IMR-90 (cell line): ENCODE measurements around the gene XRCC4. TPM values are rescaled to one million over a fixed set of nuclear protein-coding genes. Genes with fewer than 3 reads are reported as not detected.

Source experiments
- ATAC-seq: fragments of 200-7000 bp; cut with Tn5 transposase; 2 replicates; pipeline ENCODE4 v1.9.1; 2020; ENCODE audit warnings: low read depth, mild to moderate bottlenecking, moderate library complexity
- BruUV-seq: library from RNA; stranded (reverse); fragments of 400-500 nt; replicated peaks from 2 replicates; lab custom pipeline; 2021; lab: Mats Ljungman, UMichigan
- CTCF ChIA-PET: fragments of 300-600 bp; formaldehyde crosslinking; extraction: SDS; loops from one replicate; lab custom pipeline; 2021; ENCODE audit warnings: antibody characterized with exemption; lab: Yijun Ruan, JAX
- POLR2A ChIA-PET: fragments of 300-600 bp; sonication (Branson Sonifier 250); formaldehyde crosslinking; loops from one replicate; lab custom pipeline; 2022; ENCODE audit warnings: antibody characterized with exemption; ENCODE audit not compliant: unreplicated experiment; lab: Charles Lee
- DNase-seq: peaks from one replicate; pipeline ENCODE4 v3.0.0; 2013
- H2AFZ ChIP-seq: replicated peaks from 2 replicates; pipeline ENCODE3; 2013; ENCODE audit warnings: low read length, mild to moderate bottlenecking; ENCODE audit not compliant: poor library complexity
- H2AK5ac ChIP-seq: 2 replicates; pipeline ENCODE4 v1.6.1; 2013; ENCODE audit warnings: low read depth, low read length, inconsistent platforms
- H2AK9ac ChIP-seq: replicated peaks from 2 replicates; pipeline ENCODE3; 2013; ENCODE audit warnings: mild to moderate bottlenecking, low read depth, low read length, moderate library complexity; ENCODE audit not compliant: poor library complexity
- H2BK120ac ChIP-seq: 2 replicates; pipeline ENCODE4 v1.6.1; 2013; ENCODE audit warnings: low read depth, low read length, inconsistent platforms
- H2BK15ac ChIP-seq: 3 replicates; pipeline ENCODE4 v1.6.1; 2013; ENCODE audit warnings: low read depth, low read length, inconsistent platforms
- H2BK20ac ChIP-seq: 2 replicates; pipeline ENCODE4 v1.6.1; 2013; ENCODE audit warnings: low read depth, mild to moderate bottlenecking, inconsistent platforms, low read length, moderate library complexity
- H2BK5ac ChIP-seq: 2 replicates; pipeline ENCODE4 v1.6.1; 2013; ENCODE audit warnings: mild to moderate bottlenecking, low read depth, low read length, inconsistent platforms; ENCODE audit not compliant: poor library complexity, severe bottlenecking
- H3K14ac ChIP-seq: replicated peaks from 2 replicates; pipeline ENCODE4 v1.6.1; 2013; ENCODE audit warnings: low read depth, low read length, inconsistent platforms
- H3K18ac ChIP-seq: 2 replicates; pipeline ENCODE4 v1.6.1; 2013; ENCODE audit warnings: low read depth, low read length, control low read depth
- H3K23ac ChIP-seq: 2 replicates; pipeline ENCODE4 v1.6.1; 2013; ENCODE audit warnings: low read depth, low read length, inconsistent platforms
- H3K27ac ChIP-seq: 2 replicates; pipeline ENCODE4 v1.5.1; 2013; ENCODE audit warnings: mild to moderate bottlenecking, control low read depth, low read length; ENCODE audit not compliant: insufficient read depth
- H3K27me3 ChIP-seq: 2 replicates; pipeline ENCODE4 v1.6.1; 2013; ENCODE audit warnings: low read length; ENCODE audit not compliant: control insufficient read depth, insufficient read depth
- H3K36me3 ChIP-seq: 2 replicates; pipeline ENCODE4 v1.6.1; 2013; ENCODE audit warnings: low read length, mixed read lengths; ENCODE audit not compliant: control insufficient read depth, insufficient read depth
- H3K4ac ChIP-seq: 2 replicates; pipeline ENCODE4 v1.6.1; 2013; ENCODE audit warnings: low read depth, low read length, inconsistent platforms
- H3K4me1 ChIP-seq: 2 replicates; pipeline ENCODE4 v1.6.1; 2013; ENCODE audit warnings: low read length, mixed read lengths; ENCODE audit not compliant: control insufficient read depth, insufficient read depth
- H3K4me2 ChIP-seq: 2 replicates; pipeline ENCODE4 v1.6.1; 2013; ENCODE audit warnings: low read depth, mild to moderate bottlenecking, control low read depth, low read length, moderate library complexity
- H3K4me3 ChIP-seq: 2 replicates; pipeline ENCODE4 v1.5.1; 2013; ENCODE audit warnings: low read depth, mild to moderate bottlenecking, control low read depth, low read length, moderate library complexity; ENCODE audit not compliant: insufficient read depth
- H3K56ac ChIP-seq: 2 replicates; pipeline ENCODE4 v1.6.1; 2013; ENCODE audit warnings: low read length, inconsistent platforms; ENCODE audit not compliant: insufficient read depth; ENCODE audit errors: extremely low read depth
- H3K79me1 ChIP-seq, 2 experiments: 2 replicates each; pipeline ENCODE4 v1.6.1; 2013; ENCODE audit warnings: low read length in 2 of 2, inconsistent platforms in 1 of 2, low read depth in 1 of 2
- H3K9ac ChIP-seq: 2 replicates; pipeline ENCODE4 v1.6.1; 2013; ENCODE audit warnings: low read depth, low read length, control low read depth
- H3K9me1 ChIP-seq: 2 replicates; pipeline ENCODE4 v1.6.1; 2013; ENCODE audit warnings: low read length, inconsistent platforms; ENCODE audit not compliant: insufficient read depth
- H3K9me3 ChIP-seq: 2 replicates; pipeline ENCODE4 v1.6.1; 2013; ENCODE audit warnings: low read length; ENCODE audit not compliant: control insufficient read depth, insufficient read depth
- H4K20me1 ChIP-seq: 2 replicates; pipeline ENCODE4 v1.6.1; 2013; ENCODE audit warnings: low read length, inconsistent platforms; ENCODE audit not compliant: insufficient read depth
- H4K5ac ChIP-seq: 2 replicates; pipeline ENCODE4 v1.6.1; 2013; ENCODE audit warnings: mild to moderate bottlenecking, low read depth, low read length, control low read depth
- H4K8ac ChIP-seq, 2 experiments: 2 replicates each; pipeline ENCODE4 v1.6.1; 2013; ENCODE audit warnings: low read depth in 2 of 2, low read length in 2 of 2, control low read depth in 1 of 2, inconsistent platforms in 1 of 2
- H4K91ac ChIP-seq: 2 replicates; pipeline ENCODE4 v1.6.1; 2013; ENCODE audit warnings: low read depth, low read length, inconsistent platforms; ENCODE audit not compliant: insufficient read depth
- BHLHE40 ChIP-seq: fragments of 150-350 bp; IDR thresholded peaks from 2 replicates; pipeline ENCODE4 v1.6.1; 2016; ENCODE audit warnings: mild to moderate bottlenecking, low read depth, low read length
- CEBPB ChIP-seq: IDR thresholded peaks from 2 replicates; pipeline ENCODE4 v1.6.1; 2012; ENCODE audit warnings: low read depth, low read length, improper control_type of control experiment
- CHD1 ChIP-seq: IDR thresholded peaks from 2 replicates; pipeline ENCODE4 v1.6.1; 2012; ENCODE audit warnings: low read depth, low read length, improper control_type of control experiment
- FOS ChIP-seq: fragments of 150-350 bp; IDR thresholded peaks from 2 replicates; pipeline ENCODE4 v1.6.1; 2016; ENCODE audit warnings: low read depth, low read length
- MAFK ChIP-seq: IDR thresholded peaks from 2 replicates; pipeline ENCODE4 v1.6.1; 2012; ENCODE audit warnings: low read depth, low read length, improper control_type of control experiment
- MXI1 ChIP-seq: IDR thresholded peaks from 2 replicates; pipeline ENCODE4 v1.6.1; 2012; ENCODE audit warnings: low read depth, mild to moderate bottlenecking, low read length, moderate library complexity, borderline replicate concordance
- NFE2L2 ChIP-seq: fragments of 150-350 bp; IDR thresholded peaks from 2 replicates; pipeline ENCODE4 v1.6.1; 2016; ENCODE audit warnings: low read depth, mild to moderate bottlenecking, low read length
- POLR2A ChIP-seq: IDR thresholded peaks from 2 replicates; pipeline ENCODE4 v1.6.1; 2012; ENCODE audit warnings: mild to moderate bottlenecking, low read depth, low read length
- RAD21 ChIP-seq: IDR thresholded peaks from 2 replicates; pipeline ENCODE4 v1.6.1; 2012; ENCODE audit warnings: low read length, improper control_type of control experiment
- RCOR1 ChIP-seq: IDR thresholded peaks from 2 replicates; pipeline ENCODE4 v1.6.1; 2012; ENCODE audit warnings: mild to moderate bottlenecking, low read length, improper control_type of control experiment; ENCODE audit not compliant: insufficient replicate concordance
- RFX5 ChIP-seq: IDR thresholded peaks from 2 replicates; pipeline ENCODE4 v1.8.0; 2012; ENCODE audit warnings: low read depth, mild to moderate bottlenecking, low read length, moderate library complexity
- SMC3 ChIP-seq: fragments of 150-350 bp; IDR thresholded peaks from 2 replicates; pipeline ENCODE4 v1.6.1; 2016; ENCODE audit warnings: low read depth, mild to moderate bottlenecking, antibody characterized with exemption, low read length, moderate library complexity
- WGBS, 2 experiments: methylation state at CpG; one replicate each; pipeline versions ENCODE4 v1.1.5 to v1.1.7; 2013; ENCODE audit warnings: missing lambda C conversion rate in 2 of 2; ENCODE audit not compliant: insufficient read length in 1 of 2; ENCODE audit errors: extremely low coverage in 2 of 2; 5-methylcytosine and 5-hydroxymethylcytosine counted together
- dilution Hi-C: fragments of 300-500 bp; cut with HindIII; formaldehyde crosslinking; loops from one replicate; pipeline ENCODE4 v1.14.3; 2018; ENCODE audit warnings: low sequenced_read_pairs; ENCODE audit not compliant: unreplicated experiment
- in situ Hi-C: fragments of 300-500 bp; cut with MboI; formaldehyde crosslinking; loops from 3 replicates; pipeline ENCODE4 v1.14.3; 2019; ENCODE audit warnings: low sequenced_read_pairs, inconsistent platforms, mixed read lengths
- intact Hi-C: fragments of 100-400 bp; cut with micrococcal nuclease; formaldehyde crosslinking; loops from 2 replicates; pipeline ENCODE4 v1.10.0; 2022
- polyA plus RNA-seq, 3 experiments: library from polyadenylated mRNA; depleted of rRNA; stranded (reverse); fragments of >200 nt; gene quantifications; 2 replicates each; pipeline ENCODE4 v1.2.3, GENCODE V29; 2012; ENCODE audit warnings: low replicate concordance in 1 of 3
- total RNA-seq: library from RNA; depleted of rRNA; stranded (reverse); fragments of >200 nt; gene quantifications from 2 replicates; pipeline ENCODE4 v1.2.3, GENCODE V29; 2012
- TF ChIP-seq, protein P1 (sequence below): conservative IDR thresholded peaks from 2 replicates; pipeline ENCODE4 v1.5.1; 2012; ENCODE audit warnings: mild to moderate bottlenecking, low read depth, low read length, improper control_type of control experiment

The XRCC4 gene
- total and polyA plus RNA-seq, 2 of the 4 experiments (the other 2 are of a cell fraction) = 3.5 to 4.7 TPM

DNA sequence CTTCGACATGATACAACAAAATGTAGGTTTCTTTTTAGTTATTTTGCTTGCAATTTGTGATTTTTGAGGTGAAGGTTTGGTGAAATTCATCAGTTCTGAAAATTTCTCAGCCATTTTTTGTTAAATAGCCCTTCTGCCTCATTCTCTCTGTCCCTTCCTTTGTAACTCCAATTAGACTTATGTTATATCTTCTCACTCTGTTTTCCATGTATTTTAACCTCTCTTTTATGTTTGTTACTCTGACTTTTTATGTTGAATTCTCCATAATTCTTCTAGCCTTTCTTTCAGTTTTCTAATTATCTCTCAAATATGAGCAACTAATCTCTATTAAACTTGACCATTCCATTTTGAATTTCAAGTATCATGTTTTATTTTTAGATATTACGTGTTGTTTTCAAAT is 222.0 kb downstream of the XRCC4 start:
- ChIA-PET POLR2A (no interaction called here), CTCF (no interaction called here)
- Histone ChIP-seq H4K5ac (no peak overlapping the region), H3K4me2 (no peak overlapping the region), H3K36me3 (no peaks in the 10 kb centered on the region), H2BK15ac (no peak overlapping the region), H3K27me3 (no peaks in the 10 kb centered on the region), H3K56ac (no peak overlapping the region), H3K23ac (no peak overlapping the region), H2AK9ac (no peak overlapping the region), H3K18ac (no peak overlapping the region), H2BK120ac (no peak overlapping the region), H3K9me1 (no peaks in the 10 kb centered on the region), H3K4me3 (no peak overlapping the region), H3K14ac (no peak overlapping the region), H4K8ac (no peak overlapping the region), H3K9me3 (no peaks in the 10 kb centered on the region), H3K4me1 (no peaks in the 10 kb centered on the region), H3K4ac (no peak overlapping the region), H4K91ac (no peak overlapping the region), H2BK5ac (no peak overlapping the region), H2AK5ac (no peak overlapping the region), H4K20me1 (no peaks in the 10 kb centered on the region), H2BK20ac (no peak overlapping the region), H2AFZ (no peak overlapping the region), H3K9ac (no peak overlapping the region), H3K79me1 (no peaks in the 10 kb centered on the region), H3K27ac (no peak overlapping the region)
- in situ Hi-C loops = no loop called here
- dilution Hi-C loops = no loop called here
- TF ChIP-seq FOS (no peak), MAFK (no peak), MXI1 (no peak), RAD21 (no peak), NFE2L2 (no peak), BHLHE40 (no peak), SMC3 (no peak), POLR2A (no peak), RCOR1 (no peak), RFX5 (no peak), CHD1 (no peak), CEBPB (no peak)
- TF ChIP-seq, protein P1, sequence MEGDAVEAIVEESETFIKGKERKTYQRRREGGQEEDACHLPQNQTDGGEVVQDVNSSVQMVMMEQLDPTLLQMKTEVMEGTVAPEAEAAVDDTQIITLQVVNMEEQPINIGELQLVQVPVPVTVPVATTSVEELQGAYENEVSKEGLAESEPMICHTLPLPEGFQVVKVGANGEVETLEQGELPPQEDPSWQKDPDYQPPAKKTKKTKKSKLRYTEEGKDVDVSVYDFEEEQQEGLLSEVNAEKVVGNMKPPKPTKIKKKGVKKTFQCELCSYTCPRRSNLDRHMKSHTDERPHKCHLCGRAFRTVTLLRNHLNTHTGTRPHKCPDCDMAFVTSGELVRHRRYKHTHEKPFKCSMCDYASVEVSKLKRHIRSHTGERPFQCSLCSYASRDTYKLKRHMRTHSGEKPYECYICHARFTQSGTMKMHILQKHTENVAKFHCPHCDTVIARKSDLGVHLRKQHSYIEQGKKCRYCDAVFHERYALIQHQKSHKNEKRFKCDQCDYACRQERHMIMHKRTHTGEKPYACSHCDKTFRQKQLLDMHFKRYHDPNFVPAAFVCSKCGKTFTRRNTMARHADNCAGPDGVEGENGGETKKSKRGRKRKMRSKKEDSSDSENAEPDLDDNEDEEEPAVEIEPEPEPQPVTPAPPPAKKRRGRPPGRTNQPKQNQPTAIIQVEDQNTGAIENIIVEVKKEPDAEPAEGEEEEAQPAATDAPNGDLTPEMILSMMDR = no peak
- ATAC-seq = no peak
- no peak for DNase-seq
- WGBS, 2 experiments = no CpG with 5 or more reads among the region's 2 CpGs
- BruUV-seq = no TSS peak
- intact Hi-C loops = no loop called here
